Uterus (tissue), 2 donors: ENCODE measurements around the gene DENR.

Source experiments
- POLR2A ChIP-seq, 2 donors: fragments of 450-650 bp; IDR thresholded peaks; one replicate each; pipeline ENCODE4 v1.6.1; 2016; ENCODE audit warnings: antibody characterized with exemption in 2 of 2, mild to moderate bottlenecking in 1 of 2, moderate library complexity in 1 of 2
- TF ChIP-seq, protein P1 (sequence below), 4 experiments: fragments of 200-600 bp in 2 of 4; fragments of 450-650 bp in 2 of 4; sonication (generic) in 2 of 4; IDR thresholded peaks; one replicate each; pipeline ENCODE4 v1.5.1; 2016 to 2019; ENCODE audit warnings: antibody characterized with exemption in 4 of 4, mild to moderate bottlenecking in 2 of 4, moderate library complexity in 1 of 4

DNA sequence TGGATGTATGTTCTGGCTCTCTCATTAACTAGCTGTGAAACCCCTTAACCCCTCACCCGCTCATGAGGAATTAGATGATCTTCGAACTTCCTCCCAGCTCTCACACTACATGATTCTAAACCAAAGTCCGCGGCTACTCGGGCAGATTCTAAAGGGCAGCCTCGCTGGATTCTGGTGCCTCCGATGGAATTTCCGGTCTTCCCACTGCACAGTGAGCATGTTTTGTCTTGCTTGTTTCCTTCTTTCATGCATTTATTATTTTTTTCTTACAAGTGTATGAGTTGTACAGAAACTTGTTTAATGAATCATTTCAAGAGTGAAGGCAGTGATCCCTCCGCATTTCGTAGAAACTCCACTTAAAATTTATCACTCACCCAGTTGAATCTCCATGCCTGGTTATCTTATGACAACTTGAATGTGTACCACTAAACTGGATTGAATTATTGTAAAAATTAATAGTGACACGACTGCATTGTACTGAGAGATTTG lies 31.5 kb upstream of the DENR start:
- TF ChIP-seq, protein P1, sequence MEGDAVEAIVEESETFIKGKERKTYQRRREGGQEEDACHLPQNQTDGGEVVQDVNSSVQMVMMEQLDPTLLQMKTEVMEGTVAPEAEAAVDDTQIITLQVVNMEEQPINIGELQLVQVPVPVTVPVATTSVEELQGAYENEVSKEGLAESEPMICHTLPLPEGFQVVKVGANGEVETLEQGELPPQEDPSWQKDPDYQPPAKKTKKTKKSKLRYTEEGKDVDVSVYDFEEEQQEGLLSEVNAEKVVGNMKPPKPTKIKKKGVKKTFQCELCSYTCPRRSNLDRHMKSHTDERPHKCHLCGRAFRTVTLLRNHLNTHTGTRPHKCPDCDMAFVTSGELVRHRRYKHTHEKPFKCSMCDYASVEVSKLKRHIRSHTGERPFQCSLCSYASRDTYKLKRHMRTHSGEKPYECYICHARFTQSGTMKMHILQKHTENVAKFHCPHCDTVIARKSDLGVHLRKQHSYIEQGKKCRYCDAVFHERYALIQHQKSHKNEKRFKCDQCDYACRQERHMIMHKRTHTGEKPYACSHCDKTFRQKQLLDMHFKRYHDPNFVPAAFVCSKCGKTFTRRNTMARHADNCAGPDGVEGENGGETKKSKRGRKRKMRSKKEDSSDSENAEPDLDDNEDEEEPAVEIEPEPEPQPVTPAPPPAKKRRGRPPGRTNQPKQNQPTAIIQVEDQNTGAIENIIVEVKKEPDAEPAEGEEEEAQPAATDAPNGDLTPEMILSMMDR (IDR thresholded peaks at IDR 0.05): no peak
- no peak for TF ChIP-seq POLR2A (IDR thresholded peaks at IDR 0.05)
